Activated T-helper 1 cell treated with Interleukin-2 at 50 U/mL for 16 hours (primary cell): Measurements from ENCODE around the gene C10orf120.
A peak's percentile ranks its signal among the peaks of the same experiment; 100 is the strongest.

Experiments
- DNase-seq: peaks from one replicate; pipeline ENCODE4 v3.0.0-alpha.2; 2020; ENCODE audit warnings: low read depth

Gene C10orf120

GRCh38 chr10:122703483-122704448, 4.1 kb upstream of the C10orf120 start:
- peak; percentile 29 for DNase-seq

- DNase-seq, result no peak
Measured at GRCh38 chr10:122702275-122702674, 2.6 kb upstream of the C10orf120 start.

GRCh38 chr10:122701652-122702051, 2.0 kb upstream of the C10orf120 start:
- DNase-seq, result no peak

GRCh38 chr10:122696687-122697086, 3.0 kb downstream of the C10orf120 start:
- DNase-seq, result no peak

GRCh38 chr10:122692744-122693143, 6.9 kb downstream of the C10orf120 start:
- no peak for DNase-seq

- DNase-seq, result no peak
Measured at GRCh38 chr10:122689146-122689820, 10.4 kb downstream of the C10orf120 start.

GRCh38 chr10:122688293-122688989, 11.2 kb downstream of the C10orf120 start:
- no peak for DNase-seq

- DNase-seq, result no peak
Measured at GRCh38 chr10:122682522-122682921, 17.1 kb downstream of the C10orf120 start.

GRCh38 chr10:122678266-122678665, 21.4 kb downstream of the C10orf120 start:
- DNase-seq, result no peak

GRCh38 chr10:122675278-122675677, 24.4 kb downstream of the C10orf120 start:
- no peak for DNase-seq

- no peak for DNase-seq
Measured at GRCh38 chr10:122674781-122675180, 24.9 kb downstream of the C10orf120 start.

GRCh38 chr10:122673731-122674130, 25.9 kb downstream of the C10orf120 start:
- DNase-seq, result no peak

- no peak for DNase-seq
Measured at GRCh38 chr10:122673269-122673668, 26.4 kb downstream of the C10orf120 start.

GRCh38 chr10:122672655-122673054, 27.0 kb downstream of the C10orf120 start:
- DNase-seq, result no peak

GRCh38 chr10:122671355-122671754, 28.3 kb downstream of the C10orf120 start:
- DNase-seq, result no peak

GRCh38 chr10:122669842-122670241, 29.8 kb downstream of the C10orf120 start:
- DNase-seq, result no peak

- no peak for DNase-seq
Measured at GRCh38 chr10:122669045-122669444, 30.6 kb downstream of the C10orf120 start.

GRCh38 chr10:122665946-122666345, 33.7 kb downstream of the C10orf120 start:
- DNase-seq, result no peak

- DNase-seq, result no peak
Measured at GRCh38 chr10:122665329-122665860, 34.3 kb downstream of the C10orf120 start.

GRCh38 chr10:122664501-122664900, 35.1 kb downstream of the C10orf120 start:
- no peak for DNase-seq

GRCh38 chr10:122663516-122664130, 36.0 kb downstream of the C10orf120 start:
- DNase-seq, result no peak

- DNase-seq, result no peak
Measured at GRCh38 chr10:122662231-122662630, 37.4 kb downstream of the C10orf120 start.
